SK-N-MC (cell line): Measurements from ENCODE around the gene CCNF.

Source experiments
- EZH2 ChIP-seq: fragments of 200-600 bp; sonication (generic); IDR thresholded peaks from one replicate; pipeline ENCODE4 v1.6.1; 2017; ENCODE audit warnings: antibody characterized with exemption
- FOXP2 ChIP-seq: optimal IDR thresholded peaks from 2 replicates; pipeline ENCODE3; 2011; ENCODE audit warnings: mild to moderate bottlenecking, moderate library complexity; ENCODE audit not compliant: insufficient read depth; ENCODE audit errors: extremely low read length, control extremely low read depth
- POLR2AphosphoS5 ChIP-seq: IDR thresholded peaks from 2 replicates; pipeline ENCODE4 v1.6.1; 2012; ENCODE audit warnings: mild to moderate bottlenecking, low read depth, low read length, borderline replicate concordance

- TF ChIP-seq EZH2 (no peak), POLR2AphosphoS5 (no peak), FOXP2 (no peak)
Observed at GRCh38 chr16:2481676-2482075, 52.4 kb downstream of the CCNF start.
